Liver (tissue), 9 donors: ENCODE data around the gene MRC2. TPM values are rescaled to one million over a fixed set of nuclear protein-coding genes. Genes with fewer than 3 reads are reported as not detected.

Experiments
- DNase-seq: peaks from one replicate; pipeline ENCODE4 v3.0.0-alpha.2; 2017; ENCODE audit warnings: low spot score
- H3K27ac ChIP-seq, 2 donors: one replicate each; pipeline ENCODE4 v1.7.0; 2013; ENCODE audit warnings: inconsistent platforms in 2 of 2, low read length in 2 of 2, control low read depth in 1 of 2, low read depth in 1 of 2, mild to moderate bottlenecking in 1 of 2
- H3K27me3 ChIP-seq, 4 donors: one replicate each; pipeline versions ENCODE4 v1.6.1 to v1.7.0; 2013; ENCODE audit warnings: low read length in 3 of 4, inconsistent platforms in 1 of 4, mild to moderate bottlenecking in 1 of 4, moderate library complexity in 1 of 4; ENCODE audit not compliant: control insufficient read depth in 4 of 4, insufficient read depth in 4 of 4
- H3K36me3 ChIP-seq, 4 donors: one replicate each; pipeline versions ENCODE4 v1.6.1 to v1.7.0; 2013; ENCODE audit warnings: low read length in 3 of 4, mild to moderate bottlenecking in 3 of 4, low read depth in 1 of 4, moderate library complexity in 1 of 4; ENCODE audit not compliant: control insufficient read depth in 4 of 4, insufficient read depth in 3 of 4
- H3K4me1 ChIP-seq, 4 donors: one replicate each; pipeline versions ENCODE4 v1.6.1 to v1.7.0; 2013; ENCODE audit warnings: low read length in 3 of 4, mild to moderate bottlenecking in 3 of 4, moderate library complexity in 1 of 4; ENCODE audit not compliant: control insufficient read depth in 4 of 4, insufficient read depth in 4 of 4
- H3K4me3 ChIP-seq, 3 donors: one replicate each; pipeline versions ENCODE4 v1.6.1 to v1.7.0; 2013; ENCODE audit warnings: low read length in 3 of 3, control low read depth in 1 of 3, low read depth in 1 of 3, mild to moderate bottlenecking in 1 of 3
- H3K9ac ChIP-seq, 2 donors: one replicate each; pipeline ENCODE4 v1.7.0; 2013; ENCODE audit warnings: low read length in 2 of 2, mild to moderate bottlenecking in 2 of 2, moderate library complexity in 2 of 2, control low read depth in 1 of 2, low read depth in 1 of 2
- H3K9me3 ChIP-seq, 4 donors: one replicate each; pipeline versions ENCODE4 v1.6.1 to v1.7.0; 2013; ENCODE audit warnings: low read length in 3 of 4; ENCODE audit not compliant: control insufficient read depth in 4 of 4
- ATF3 ChIP-seq: IDR thresholded peaks from 2 replicates; pipeline ENCODE4 v1.6.1; 2016; ENCODE audit warnings: antibody characterized with exemption
- EGR1 ChIP-seq, 2 donors: IDR thresholded peaks; 2 replicates each; pipeline ENCODE4 v1.6.1; 2016 to 2018; ENCODE audit warnings: antibody characterized with exemption in 2 of 2, low read depth in 2 of 2
- FOXA1 ChIP-seq: IDR thresholded peaks from 2 replicates; pipeline ENCODE4 v1.6.1; 2016; ENCODE audit warnings: antibody characterized with exemption
- FOXA2 ChIP-seq: IDR thresholded peaks from 2 replicates; pipeline ENCODE4 v1.6.1; 2016; ENCODE audit warnings: antibody characterized with exemption
- GABPA ChIP-seq, 2 donors: IDR thresholded peaks in 1 of 2; conservative IDR thresholded peaks in 1 of 2; 2 replicates each; pipeline ENCODE4 v1.6.1; 2016; ENCODE audit warnings: antibody characterized with exemption in 2 of 2, mild to moderate bottlenecking in 1 of 2, moderate library complexity in 1 of 2
- HNF4A ChIP-seq, 2 donors: conservative IDR thresholded peaks; 2 replicates each; pipeline ENCODE4 v1.6.1; 2016; ENCODE audit warnings: antibody characterized with exemption in 2 of 2, mild to moderate bottlenecking in 2 of 2
- HNF4G ChIP-seq: IDR thresholded peaks from 2 replicates; pipeline ENCODE4 v1.6.1; 2016; ENCODE audit warnings: antibody characterized with exemption
- JUND ChIP-seq, 2 donors: IDR thresholded peaks; 2 replicates each; pipeline ENCODE4 v1.6.1; 2016; ENCODE audit warnings: antibody characterized with exemption in 2 of 2
- NR2F2 ChIP-seq: IDR thresholded peaks from 2 replicates; pipeline ENCODE4 v1.6.1; 2016; ENCODE audit warnings: antibody characterized with exemption
- RAD21 ChIP-seq, 2 donors: IDR thresholded peaks; 2 replicates each; pipeline ENCODE4 v1.6.1; 2016; ENCODE audit warnings: antibody characterized with exemption in 2 of 2, mild to moderate bottlenecking in 2 of 2
- REST ChIP-seq: IDR thresholded peaks from 2 replicates; pipeline ENCODE4 v1.6.1; 2016; ENCODE audit warnings: antibody characterized with exemption, mild to moderate bottlenecking
- RXRA ChIP-seq, 2 donors: IDR thresholded peaks; 2 replicates each; pipeline ENCODE4 v1.6.1; 2017 to 2018; ENCODE audit warnings: antibody characterized with exemption in 2 of 2, mild to moderate bottlenecking in 1 of 2
- SP1 ChIP-seq: IDR thresholded peaks from 2 replicates; pipeline ENCODE4 v1.6.1; 2018; ENCODE audit warnings: antibody characterized with exemption, mild to moderate bottlenecking
- TAF1 ChIP-seq: conservative IDR thresholded peaks from 2 replicates; pipeline ENCODE4 v1.6.1; 2016; ENCODE audit warnings: antibody characterized with exemption, mild to moderate bottlenecking
- YY1 ChIP-seq: IDR thresholded peaks from 2 replicates; pipeline ENCODE4 v1.6.1; 2016; ENCODE audit warnings: antibody characterized with exemption, mild to moderate bottlenecking
- ZBTB33 ChIP-seq: IDR thresholded peaks from 2 replicates; pipeline ENCODE4 v1.6.1; 2016; ENCODE audit warnings: antibody characterized with exemption
- WGBS: extraction: QIAGEN DNeasy Blood & Tissue Kit; methylation state at CpG from one replicate; pipeline ENCODE4 v1.1.7; 2013; 5-methylcytosine and 5-hydroxymethylcytosine counted together
- polyA plus RNA-seq, 2 donors: library from polyadenylated mRNA; stranded (reverse) in 1 of 2; unstranded in 1 of 2; fragments of 200-250 nt in 1 of 2; fragments of >200 nt in 1 of 2; fragmentation: Nextera tagmentation in 1 of 2; extraction: Ambion mirVana in 1 of 2; gene quantifications; one replicate each; pipeline versions ENCODE4 v1.2.1 to v1.2.3, GENCODE V29; 2013 to 2015
- total RNA-seq, 2 donors: library from RNA; depleted of rRNA; stranded (reverse); fragments of >200 nt; gene quantifications; one replicate each; pipeline ENCODE4 v1.2.3, GENCODE V29; 2014
- TF ChIP-seq, protein P1 (sequence below): IDR thresholded peaks from 2 replicates; pipeline ENCODE4 v1.6.1; 2016; ENCODE audit warnings: antibody characterized with exemption
- TF ChIP-seq, protein P2 (sequence below): fragments of 150-350 bp; IDR thresholded peaks from 2 replicates; pipeline ENCODE4 v1.5.1; 2017; ENCODE audit warnings: improper control_type of control experiment, low read depth, low read length; ENCODE audit not compliant: missing input control
- donor health status: healthy.
- donor health status: healthy.
- donor health status: healthy.
- donor health status: healthy.
- donor health status: healthy.

The MRC2 gene
- total and polyA plus RNA-seq, 4 donors = 0.49 to 81.1 (median 2.8) TPM

DNA sequence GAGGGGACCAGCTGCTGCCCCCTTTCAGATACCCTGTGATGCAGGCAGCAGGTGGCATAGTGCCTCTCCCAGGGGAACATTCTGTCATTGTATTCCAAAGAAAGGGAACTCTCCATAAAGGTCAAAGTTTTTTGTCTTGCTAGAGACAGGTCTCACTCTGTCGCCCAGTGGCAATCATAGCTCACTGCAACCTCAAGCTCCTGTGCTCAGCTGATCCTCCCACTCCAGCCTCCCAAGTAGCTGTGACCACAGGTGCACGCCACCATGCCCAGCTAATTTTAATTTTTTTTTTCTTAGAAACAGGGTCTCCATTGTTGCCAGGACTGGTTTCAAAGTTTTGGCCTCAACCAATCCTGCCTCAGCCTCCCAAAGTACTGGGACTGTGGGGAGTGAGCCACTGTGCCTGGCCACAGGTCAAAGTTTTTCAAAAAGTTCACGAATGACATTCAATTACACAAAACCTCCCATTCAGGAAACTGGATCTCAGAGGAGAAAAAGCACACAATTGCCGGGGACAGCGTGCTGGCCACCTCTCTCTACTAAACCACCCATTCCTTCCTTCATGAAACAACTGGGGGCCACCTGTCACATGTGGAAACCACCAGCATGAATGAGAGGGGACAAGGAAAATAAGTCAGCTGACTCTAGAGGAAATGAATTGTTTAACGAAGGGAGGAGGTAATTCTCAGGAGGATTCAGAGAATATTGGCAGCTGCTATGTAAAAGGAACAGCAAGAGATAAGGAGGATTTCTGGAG is 100.6 kb downstream of the MRC2 start:
- no peak overlapping the region for H3K27ac ChIP-seq
- DNase-seq = no peak
- no peaks in the 10 kb centered on the region for H3K9me3 ChIP-seq
- no peak overlapping the region for H3K4me3 ChIP-seq
- WGBS = 72% methylated on average over 6 of the region's 6 CpGs
- H3K9ac ChIP-seq = no peak overlapping the region
- no peaks in the 10 kb centered on the region for H3K4me1 ChIP-seq
- peaks cover 0 to 7% (median 0%) of the 10 kb centered on the region in 4 donors for H3K27me3 ChIP-seq
- TF ChIP-seq ATF3 (no peak), EGR1 (IDR thresholded peaks at IDR 0.05; ENCODE audit: low read depth in 2 of 2) (no peak), GABPA (IDR thresholded peaks at IDR 0.05 in 1 of 2, conservative IDR thresholded peaks at IDR 0.05 in 1 of 2) (no peak), FOXA2 (no peak), REST (no peak), RXRA (IDR thresholded peaks at IDR 0.05) (no peak), SP1 (no peak), ZBTB33 (no peak), HNF4G (no peak), JUND (IDR thresholded peaks at IDR 0.05) (no peak), NR2F2 (no peak), FOXA1 (no peak), YY1 (no peak), TAF1 (no peak), HNF4A (conservative IDR thresholded peaks at IDR 0.05) (no peak), RAD21 (IDR thresholded peaks at IDR 0.05) (no peak)
- TF ChIP-seq, protein P1, sequence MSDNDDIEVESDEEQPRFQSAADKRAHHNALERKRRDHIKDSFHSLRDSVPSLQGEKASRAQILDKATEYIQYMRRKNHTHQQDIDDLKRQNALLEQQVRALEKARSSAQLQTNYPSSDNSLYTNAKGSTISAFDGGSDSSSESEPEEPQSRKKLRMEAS = no peak
- TF ChIP-seq, protein P2, sequence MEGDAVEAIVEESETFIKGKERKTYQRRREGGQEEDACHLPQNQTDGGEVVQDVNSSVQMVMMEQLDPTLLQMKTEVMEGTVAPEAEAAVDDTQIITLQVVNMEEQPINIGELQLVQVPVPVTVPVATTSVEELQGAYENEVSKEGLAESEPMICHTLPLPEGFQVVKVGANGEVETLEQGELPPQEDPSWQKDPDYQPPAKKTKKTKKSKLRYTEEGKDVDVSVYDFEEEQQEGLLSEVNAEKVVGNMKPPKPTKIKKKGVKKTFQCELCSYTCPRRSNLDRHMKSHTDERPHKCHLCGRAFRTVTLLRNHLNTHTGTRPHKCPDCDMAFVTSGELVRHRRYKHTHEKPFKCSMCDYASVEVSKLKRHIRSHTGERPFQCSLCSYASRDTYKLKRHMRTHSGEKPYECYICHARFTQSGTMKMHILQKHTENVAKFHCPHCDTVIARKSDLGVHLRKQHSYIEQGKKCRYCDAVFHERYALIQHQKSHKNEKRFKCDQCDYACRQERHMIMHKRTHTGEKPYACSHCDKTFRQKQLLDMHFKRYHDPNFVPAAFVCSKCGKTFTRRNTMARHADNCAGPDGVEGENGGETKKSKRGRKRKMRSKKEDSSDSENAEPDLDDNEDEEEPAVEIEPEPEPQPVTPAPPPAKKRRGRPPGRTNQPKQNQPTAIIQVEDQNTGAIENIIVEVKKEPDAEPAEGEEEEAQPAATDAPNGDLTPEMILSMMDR = no peak
- H3K36me3 ChIP-seq = no peaks in the 10 kb centered on the region
